DOHH2 (cell line): Measurements from ENCODE around the gene DOCK8.
"Not testable (repeated sequence)": the region's sequence is repeated elsewhere in the genome, so short reads cannot be mapped to it uniquely, and the experiment has no call there.

Experiments
- H3F3A ChIP-seq: fragments of 200-600 bp; sonication (generic), shearing (Covaris generic); 2 replicates; pipeline ENCODE4 v1.6.0; 2016; ENCODE audit warnings: antibody characterized with exemption, mild to moderate bottlenecking; ENCODE audit not compliant: control insufficient read depth, insufficient read depth
- H3K27ac ChIP-seq: fragments of 200-600 bp; sonication (generic); 2 replicates; pipeline ENCODE4 v1.5.1; 2014; ENCODE audit warnings: low read depth, mild to moderate bottlenecking, low read length, moderate library complexity
- H3K27me3 ChIP-seq: fragments of 200-600 bp; sonication (generic); 2 replicates; pipeline ENCODE4 v1.6.1; 2014; ENCODE audit warnings: mild to moderate bottlenecking, low read length, mixed read lengths; ENCODE audit not compliant: control insufficient read depth
- H3K36me3 ChIP-seq: fragments of 200-600 bp; sonication (generic); 2 replicates; pipeline ENCODE4 v1.6.1; 2014; ENCODE audit warnings: mild to moderate bottlenecking, low read length, moderate library complexity, mixed read lengths; ENCODE audit not compliant: control insufficient read depth
- H3K4me1 ChIP-seq: fragments of 200-600 bp; sonication (generic); 2 replicates; pipeline ENCODE4 v1.6.1; 2014; ENCODE audit warnings: mild to moderate bottlenecking, low read length, mixed read lengths; ENCODE audit not compliant: control insufficient read depth
- H3K4me2 ChIP-seq: fragments of 200-600 bp; sonication (generic); 2 replicates; pipeline ENCODE4 v1.6.0; 2014; ENCODE audit warnings: mild to moderate bottlenecking, low read length, moderate library complexity
- H3K4me3 ChIP-seq: fragments of 200-600 bp; sonication (generic); 2 replicates; pipeline ENCODE4 v1.5.1; 2014; ENCODE audit warnings: mild to moderate bottlenecking, low read length, mixed read lengths
- H3K79me2 ChIP-seq: fragments of 200-600 bp; sonication (generic); 2 replicates; pipeline ENCODE4 v1.6.1; 2014; ENCODE audit warnings: mild to moderate bottlenecking, low read length, mixed read lengths; ENCODE audit not compliant: control insufficient read depth
- H3K9me2 ChIP-seq: fragments of 200-600 bp; sonication (generic); replicated peaks from 2 replicates; pipeline ENCODE4 v1.6.1; 2014; ENCODE audit warnings: mild to moderate bottlenecking, low read length, mixed read lengths; ENCODE audit not compliant: control insufficient read depth
- H3K9me3 ChIP-seq: fragments of 200-600 bp; sonication (generic); 2 replicates; pipeline ENCODE4 v1.6.1; 2014; ENCODE audit warnings: antibody characterized with exemption, low read length, mixed read lengths; ENCODE audit not compliant: control insufficient read depth, insufficient read depth
- H4K20me1 ChIP-seq: fragments of 200-600 bp; sonication (generic); 2 replicates; pipeline ENCODE4 v1.6.0; 2014; ENCODE audit warnings: low read depth, mild to moderate bottlenecking, antibody characterized with exemption, low read length, moderate library complexity; ENCODE audit not compliant: control insufficient read depth, insufficient read depth
- EZH2phosphoT487 ChIP-seq: fragments of 200-600 bp; sonication (generic); IDR thresholded peaks from 2 replicates; pipeline ENCODE4 v1.6.1; 2017; ENCODE audit warnings: borderline replicate concordance, mild to moderate bottlenecking, antibody characterized with exemption, low read length, moderate library complexity, mixed read lengths
- TF ChIP-seq, protein P1 (sequence below): fragments of 200-600 bp; sonication (generic); IDR thresholded peaks from one replicate; pipeline ENCODE4 v1.5.1; 2014; ENCODE audit warnings: antibody characterized with exemption, mild to moderate bottlenecking, low read depth, low read length; ENCODE audit not compliant: poor library complexity, severe bottlenecking

DOCK8 gene

DNA sequence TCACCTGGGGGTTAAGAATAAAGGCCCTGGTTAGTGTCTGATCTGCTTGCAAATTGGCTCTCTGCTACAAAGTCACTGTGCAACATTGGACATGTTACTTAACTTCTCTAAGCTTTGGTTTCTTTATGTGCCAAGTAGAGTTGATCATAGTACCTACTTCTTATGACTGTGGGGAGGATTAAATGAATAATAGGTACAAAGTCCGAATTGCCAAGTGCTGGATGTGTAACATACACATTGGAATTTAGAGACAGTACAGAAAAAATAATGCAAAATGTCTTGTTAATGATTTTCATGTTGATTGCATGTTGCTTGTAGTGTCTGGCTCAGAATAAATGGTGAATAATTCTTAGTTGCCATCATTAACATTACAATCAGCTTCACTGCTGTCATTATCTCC is 2.2 kb downstream of the DOCK8 start:
- H3K36me3 ChIP-seq, result no peaks in the 10 kb centered on the region
- no peaks in the 10 kb centered on the region for H4K20me1 ChIP-seq
- peak overlapping the region; percentile 76 for H3K4me2 ChIP-seq
- H3K4me1 ChIP-seq, result peaks cover 64% of the 10 kb centered on the region
- H3K27me3 ChIP-seq, result no peaks in the 10 kb centered on the region
- H3K9me3 ChIP-seq, result no peaks in the 10 kb centered on the region
- peak overlapping the region; percentile 87 for H3K4me3 ChIP-seq
- H3F3A ChIP-seq, result peaks cover 14% of the 10 kb centered on the region
- no peak overlapping the region for H3K27ac ChIP-seq
- TF ChIP-seq, protein P1, sequence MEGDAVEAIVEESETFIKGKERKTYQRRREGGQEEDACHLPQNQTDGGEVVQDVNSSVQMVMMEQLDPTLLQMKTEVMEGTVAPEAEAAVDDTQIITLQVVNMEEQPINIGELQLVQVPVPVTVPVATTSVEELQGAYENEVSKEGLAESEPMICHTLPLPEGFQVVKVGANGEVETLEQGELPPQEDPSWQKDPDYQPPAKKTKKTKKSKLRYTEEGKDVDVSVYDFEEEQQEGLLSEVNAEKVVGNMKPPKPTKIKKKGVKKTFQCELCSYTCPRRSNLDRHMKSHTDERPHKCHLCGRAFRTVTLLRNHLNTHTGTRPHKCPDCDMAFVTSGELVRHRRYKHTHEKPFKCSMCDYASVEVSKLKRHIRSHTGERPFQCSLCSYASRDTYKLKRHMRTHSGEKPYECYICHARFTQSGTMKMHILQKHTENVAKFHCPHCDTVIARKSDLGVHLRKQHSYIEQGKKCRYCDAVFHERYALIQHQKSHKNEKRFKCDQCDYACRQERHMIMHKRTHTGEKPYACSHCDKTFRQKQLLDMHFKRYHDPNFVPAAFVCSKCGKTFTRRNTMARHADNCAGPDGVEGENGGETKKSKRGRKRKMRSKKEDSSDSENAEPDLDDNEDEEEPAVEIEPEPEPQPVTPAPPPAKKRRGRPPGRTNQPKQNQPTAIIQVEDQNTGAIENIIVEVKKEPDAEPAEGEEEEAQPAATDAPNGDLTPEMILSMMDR, result no peak
- TF ChIP-seq EZH2phosphoT487, result no peak
- peaks cover 14% of the 10 kb centered on the region for H3K79me2 ChIP-seq
- H3K9me2 ChIP-seq, result no peaks in the 10 kb centered on the region

DNA sequence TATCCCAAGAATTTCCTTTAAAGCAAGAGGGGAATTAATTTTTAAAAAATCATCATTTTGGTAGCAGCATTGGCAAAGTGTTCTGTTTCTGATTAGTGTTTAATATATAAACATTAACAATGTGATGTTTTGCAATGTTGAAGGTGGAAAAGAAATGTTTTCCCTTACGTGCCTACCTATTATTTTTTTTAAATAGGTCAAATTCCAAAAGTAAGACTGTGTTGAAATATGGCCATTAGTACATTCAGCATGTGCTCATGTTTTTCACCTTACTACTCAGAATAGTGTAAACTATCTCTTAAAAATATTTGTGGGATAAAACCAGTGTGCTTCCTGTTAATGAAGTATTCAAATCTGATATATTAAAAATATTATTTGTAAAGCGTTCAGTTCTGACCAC is 3.3 kb downstream of the DOCK8 start:
- H3K4me3 ChIP-seq, result no peak overlapping the region
- peaks cover 14% of the 10 kb centered on the region for H3F3A ChIP-seq
- H3K27me3 ChIP-seq, result no peaks in the 10 kb centered on the region
- no peaks in the 10 kb centered on the region for H4K20me1 ChIP-seq
- TF ChIP-seq, protein P1, result no peak
- TF ChIP-seq EZH2phosphoT487, result no peak
- peaks cover 14% of the 10 kb centered on the region for H3K79me2 ChIP-seq
- H3K9me2 ChIP-seq, result no peaks in the 10 kb centered on the region
- H3K36me3 ChIP-seq, result no peaks in the 10 kb centered on the region
- peaks cover 75% of the 10 kb centered on the region for H3K4me1 ChIP-seq
- no peaks in the 10 kb centered on the region for H3K9me3 ChIP-seq
- no peak overlapping the region for H3K27ac ChIP-seq
- no peak overlapping the region for H3K4me2 ChIP-seq

DNA sequence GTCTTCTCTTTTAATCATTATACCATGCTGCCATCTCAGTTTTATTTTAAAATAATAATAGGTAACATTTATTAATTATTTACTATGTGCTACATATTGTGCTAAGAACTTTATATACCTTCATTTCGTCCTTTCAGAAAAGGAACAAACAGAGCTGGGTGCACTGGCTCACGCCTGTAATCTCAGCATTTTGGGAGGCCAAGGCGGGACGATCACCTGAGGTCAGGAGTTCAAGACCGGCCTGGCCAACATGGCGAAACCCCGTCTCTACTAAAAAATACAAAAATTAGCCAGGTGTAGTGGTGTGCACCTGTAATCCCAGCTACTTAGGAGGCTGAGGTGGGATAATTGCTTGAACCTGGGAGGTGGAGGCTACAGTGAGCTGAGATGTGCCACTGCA is 4.4 kb downstream of the DOCK8 start:
- peaks cover 84% of the 10 kb centered on the region for H3K4me1 ChIP-seq
- peaks cover 14% of the 10 kb centered on the region for H3K79me2 ChIP-seq
- H3K27ac ChIP-seq, H3K9me2 ChIP-seq, H3K36me3 ChIP-seq, H3K27me3 ChIP-seq, H4K20me1 ChIP-seq, H3K4me3 ChIP-seq, H3K9me3 ChIP-seq, H3K4me2 ChIP-seq: not testable (repeated sequence)
- H3F3A ChIP-seq, result peaks cover 11% of the 10 kb centered on the region

DNA sequence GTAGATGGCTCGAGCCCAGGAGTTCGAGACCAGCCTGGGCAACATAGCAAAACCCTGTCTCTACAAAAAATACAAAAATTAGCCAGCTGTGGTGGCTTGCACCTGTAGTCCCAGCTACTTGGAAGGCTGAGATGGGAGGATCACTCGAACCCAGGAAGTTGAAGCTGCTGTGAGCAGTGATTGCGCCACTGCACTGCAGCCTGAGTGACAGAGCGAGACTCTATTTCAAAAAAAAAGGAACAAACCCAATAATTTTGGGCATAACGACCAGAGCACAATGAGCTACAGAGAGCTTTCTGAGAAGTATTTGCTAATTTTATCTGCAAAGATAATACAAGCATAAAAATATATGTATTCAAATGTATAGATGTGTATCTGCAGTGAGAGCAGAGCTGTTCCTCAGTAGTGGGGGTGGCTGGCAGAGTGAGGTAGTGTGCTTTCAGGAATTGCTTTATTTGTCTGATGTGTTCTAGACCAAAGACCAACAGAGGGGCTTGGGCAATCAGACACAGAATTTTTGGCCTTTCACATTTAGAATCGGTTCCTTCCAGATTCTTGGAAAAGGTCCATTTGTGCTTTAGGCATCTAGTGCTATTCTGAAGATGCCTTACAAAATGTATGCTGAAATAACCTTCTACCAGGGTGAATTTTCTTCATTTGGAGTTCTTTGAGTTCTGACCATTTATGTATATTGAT is 5.2 kb downstream of the DOCK8 start:
- Histone ChIP-seq H3K36me3 (no peaks in the 10 kb centered on the region), H3K4me1 (peaks cover 87% of the 10 kb centered on the region), H3K27me3 (no peaks in the 10 kb centered on the region)

More for the DNA sequence above, 5.2 kb downstream of the DOCK8 start:
- Histone ChIP-seq H3F3A (peaks cover 8% of the 10 kb centered on the region), H3K4me3 (peak overlapping the region; percentile 15; the same call in 1 of the 2 replicates), H3K4me2 (peak overlapping the region; percentile 36), H3K27ac (0 out of 2 replicates have a peak overlapping the region, but pooled peaks have one; percentile 15), H3K9me2 (no peaks in the 10 kb centered on the region), H3K79me2 (peaks cover 14% of the 10 kb centered on the region), H3K9me3 (no peaks in the 10 kb centered on the region), H4K20me1 (no peaks in the 10 kb centered on the region)
- TF ChIP-seq EZH2phosphoT487, result no peak
- TF ChIP-seq, protein P1, result no peak
